B cell (primary cell): ENCODE data around the gene CDH13. TPM values are rescaled to one million over a fixed set of nuclear protein-coding genes. Genes with fewer than 3 reads are reported as not detected.

Source experiments
- ATAC-seq: fragments of 200-7000 bp; cut with Tn5 transposase; one replicate; pipeline ENCODE4 v1.10.0; 2021; ENCODE audit warnings: low read depth, mild to moderate bottlenecking, moderate number of reproducible peaks, moderate library complexity
- CTCF ChIA-PET: fragments of 350-600 bp; sonication (Branson Sonifier 250); formaldehyde crosslinking; loops from one replicate; lab custom pipeline; 2021; ENCODE audit warnings: antibody characterized with exemption, inconsistent platforms; lab: Charles Lee
- POLR2A ChIA-PET: fragments of 350-600 bp; sonication (Branson Sonifier 250); formaldehyde crosslinking; loops from one replicate; lab custom pipeline; 2021; ENCODE audit warnings: antibody characterized with exemption; lab: Charles Lee
- DNase-seq: peaks from one replicate; pipeline ENCODE4 v3.0.0; 2013
- H2AFZ ChIP-seq: 2 replicates; pipeline ENCODE4 v1.6.1; 2012; ENCODE audit warnings: mild to moderate bottlenecking, low read depth, low read length; ENCODE audit not compliant: insufficient read depth, poor library complexity, severe bottlenecking
- H3K27ac ChIP-seq, 2 donors: 1 replicate in 1 of 2; 2 replicates in 1 of 2; pipeline ENCODE4 v1.5.1; 2012 to 2013; ENCODE audit warnings: low read length in 2 of 2, mild to moderate bottlenecking in 2 of 2, moderate library complexity in 1 of 2
- H3K27me3 ChIP-seq, 4 experiments: fragments of 200-600 bp in 1 of 4; sonication (generic) in 1 of 4; replicated peaks in 1 of 4; 1 replicate in 2 of 4; 2 replicates in 2 of 4; pipeline versions ENCODE4 v1.6.1 to v1.7.0; 2013 to 2016; ENCODE audit warnings: low read length in 3 of 4, mild to moderate bottlenecking in 2 of 4, mixed read lengths in 1 of 4, moderate library complexity in 1 of 4; ENCODE audit not compliant: insufficient read depth in 4 of 4, control insufficient read depth in 3 of 4; ENCODE audit errors: control extremely low read depth in 1 of 4
- H3K36me3 ChIP-seq, 2 experiments: replicated peaks in 1 of 2; 1 replicate in 1 of 2; 2 replicates in 1 of 2; pipeline versions ENCODE4 v1.6.1 to v1.7.1; 2013; ENCODE audit warnings: low read length in 1 of 2; ENCODE audit not compliant: insufficient read depth in 2 of 2, control insufficient read depth in 1 of 2; ENCODE audit errors: control extremely low read depth in 1 of 2, extremely low read depth in 1 of 2
- H3K4me1 ChIP-seq, 2 donors: fragments of 200-600 bp in 1 of 2; sonication (generic) in 1 of 2; 1 replicate in 1 of 2; 2 replicates in 1 of 2; pipeline versions ENCODE4 v1.5.1 to v1.6.1; 2013 to 2017; ENCODE audit warnings: low read length in 2 of 2; ENCODE audit not compliant: control insufficient read depth in 2 of 2, insufficient read depth in 2 of 2
- H3K4me2 ChIP-seq: replicated peaks from 2 replicates; pipeline ENCODE3; 2012; ENCODE audit warnings: mild to moderate bottlenecking, low read depth, low read length; ENCODE audit not compliant: poor library complexity, severe bottlenecking
- H3K4me3 ChIP-seq, 5 experiments: fragments of 200-600 bp in 1 of 5; sonication (generic) in 1 of 5; 1 replicate in 3 of 5; 2 replicates in 2 of 5; pipeline versions ENCODE4 v1.5.1 to v1.7.0; 2011 to 2016; ENCODE audit warnings: low read length in 4 of 5, mild to moderate bottlenecking in 4 of 5, low read depth in 2 of 5, control low read depth in 1 of 5, moderate library complexity in 1 of 5; ENCODE audit not compliant: insufficient read depth in 1 of 5; ENCODE audit errors: control extremely low read depth in 1 of 5, extremely low read depth in 1 of 5
- H3K79me2 ChIP-seq: fragments of 200-600 bp; sonication (generic); one replicate; pipeline ENCODE4 v1.6.0; 2016; ENCODE audit warnings: low read length; ENCODE audit not compliant: control insufficient read depth, insufficient read depth
- H3K9ac ChIP-seq: fragments of 200-600 bp; sonication (generic); 2 replicates; pipeline ENCODE4 v1.6.1; 2017; ENCODE audit warnings: mild to moderate bottlenecking, low read length, moderate library complexity
- H3K9me3 ChIP-seq, 3 donors: one replicate each; pipeline versions ENCODE4 v1.6.1 to v1.7.1; 2013; ENCODE audit warnings: low read length in 2 of 3; ENCODE audit not compliant: control insufficient read depth in 2 of 3, insufficient read depth in 1 of 3; ENCODE audit errors: control extremely low read depth in 1 of 3
- H4K20me1 ChIP-seq: 2 replicates; pipeline ENCODE4 v1.6.0; 2012; ENCODE audit warnings: mild to moderate bottlenecking, low read length; ENCODE audit not compliant: insufficient read depth, control insufficient read depth, poor library complexity, severe bottlenecking
- H3K27ac Mint-ChIP-seq: one replicate; pipeline ENCODE4 v1.8.0; 2021; ENCODE audit warnings: mixed read lengths
- H3K27me3 Mint-ChIP-seq: one replicate; pipeline ENCODE4 v1.8.0; 2021; ENCODE audit warnings: mixed read lengths
- H3K4me1 Mint-ChIP-seq: one replicate; pipeline ENCODE4 v1.8.0; 2021; ENCODE audit warnings: mixed read lengths
- H3K4me3 Mint-ChIP-seq: one replicate; pipeline ENCODE4 v1.8.0; 2021; ENCODE audit warnings: mixed read lengths
- H3K9me3 Mint-ChIP-seq: one replicate; pipeline ENCODE4 v1.8.0; 2022; ENCODE audit warnings: mixed read lengths; ENCODE audit not compliant: insufficient read depth
- CTCF ChIP-seq: fragments of 200-600 bp; IDR thresholded peaks from one replicate; pipeline ENCODE4 v1.8.0; 2022; ENCODE audit warnings: antibody characterized with exemption, mild to moderate bottlenecking
- EZH2 ChIP-seq: IDR thresholded peaks from 2 replicates; pipeline ENCODE4 v1.6.1; 2012; ENCODE audit warnings: borderline replicate concordance, low read depth, mild to moderate bottlenecking, moderate library complexity, low read length; ENCODE audit not compliant: insufficient read depth, poor library complexity, severe bottlenecking
- WGBS: methylation state at CpG from one replicate; pipeline ENCODE4 v1.1.5; 2013; ENCODE audit warnings: missing lambda C conversion rate; ENCODE audit not compliant: insufficient coverage; 5-methylcytosine and 5-hydroxymethylcytosine counted together
- intact Hi-C: fragments of 100-400 bp; cut with micrococcal nuclease; formaldehyde crosslinking; loops from one replicate; pipeline ENCODE4 v1.10.0; 2022
- polyA plus RNA-seq: library from polyadenylated mRNA; depleted of rRNA; stranded (reverse); fragments of >200 nt; gene quantifications from 2 replicates; pipeline ENCODE4 v1.2.3, GENCODE V29; 2012
- total RNA-seq, 2 donors: library from RNA; stranded (reverse); fragments of 120-200 nt in 1 of 2; gene quantifications; 1 replicate in 1 of 2; 2 replicates in 1 of 2; pipeline versions ENCODE4 v1.2.3 to v1.2.4, GENCODE V29; 2013 to 2022

CDH13 gene
- total and polyA plus RNA-seq, 2 donors (not counting 1 experiment from before 2014, with no cell fraction given), result not detected

GRCh38 chr16:83198977-83199376 is 572.2 kb downstream of the CDH13 start:
- H3K27me3 Mint-ChIP-seq, result no peaks in the 10 kb centered on the region
- TF ChIP-seq CTCF (no peak), EZH2 (no peak)
- no peak overlapping the region for H3K4me3 Mint-ChIP-seq
- ATAC-seq, result no peak
- no peak for DNase-seq
- no peaks in the 10 kb centered on the region for H4K20me1 ChIP-seq
- no peak overlapping the region for H3K4me3 ChIP-seq
- WGBS, result 90% methylated on average over 3 of the region's 4 CpGs
- no peaks in the 10 kb centered on the region for H3K79me2 ChIP-seq
- CTCF ChIA-PET, result no interaction called here
- intact Hi-C loops, result no loop called here
- peaks cover 0 to 8% (median 3%) of the 10 kb centered on the region in 3 donors for H3K9me3 ChIP-seq
- POLR2A ChIA-PET, result no interaction called here
- no peak overlapping the region for H3K27ac ChIP-seq
- H3K4me1 Mint-ChIP-seq, result no peaks in the 10 kb centered on the region
- H3K9ac ChIP-seq, result no peak overlapping the region
- no peaks in the 10 kb centered on the region for H3K4me1 ChIP-seq
- H3K9me3 Mint-ChIP-seq, result no peaks in the 10 kb centered on the region
- no peak overlapping the region for H3K27ac Mint-ChIP-seq
- no peak overlapping the region for H2AFZ ChIP-seq
- H3K27me3 ChIP-seq, result no peaks in the 10 kb centered on the region
- no peaks in the 10 kb centered on the region for H3K36me3 ChIP-seq
- H3K4me2 ChIP-seq, result no peak overlapping the region

- ATAC-seq (no peak), DNase-seq (no peak)
- no peak for TF ChIP-seq EZH2
- no peak for TF ChIP-seq CTCF
- Mint-ChIP-seq H3K4me1 (no peaks in the 10 kb centered on the region), H3K4me3 (no peak overlapping the region), H3K27me3 (no peaks in the 10 kb centered on the region), H3K27ac (no peak overlapping the region), H3K9me3 (no peaks in the 10 kb centered on the region)
- WGBS, result 71% methylated on average over 7 of the region's 13 CpGs
- no peak overlapping the region for H3K4me2 ChIP-seq
- H3K4me1 ChIP-seq, result no peaks in the 10 kb centered on the region
- H3K27ac ChIP-seq, result no peak overlapping the region
- H4K20me1 ChIP-seq, result no peaks in the 10 kb centered on the region
- POLR2A ChIA-PET, result no interaction called here
- H3K9ac ChIP-seq, result no peak overlapping the region
- no peak overlapping the region for H2AFZ ChIP-seq
- intact Hi-C loops, result no loop called here
- no peaks in the 10 kb centered on the region for H3K27me3 ChIP-seq
- no peaks in the 10 kb centered on the region for H3K79me2 ChIP-seq
- no peak overlapping the region for H3K4me3 ChIP-seq
- H3K9me3 ChIP-seq, result peaks cover 0 to 8% (median 3%) of the 10 kb centered on the region in 3 donors
- CTCF ChIA-PET, result no interaction called here
- H3K36me3 ChIP-seq, result no peaks in the 10 kb centered on the region
Observed at GRCh38 chr16:83200005-83200779, 573.4 kb downstream of the CDH13 start.
